Measurements from ENCODE around the gene LRSAM1.

DNA sequence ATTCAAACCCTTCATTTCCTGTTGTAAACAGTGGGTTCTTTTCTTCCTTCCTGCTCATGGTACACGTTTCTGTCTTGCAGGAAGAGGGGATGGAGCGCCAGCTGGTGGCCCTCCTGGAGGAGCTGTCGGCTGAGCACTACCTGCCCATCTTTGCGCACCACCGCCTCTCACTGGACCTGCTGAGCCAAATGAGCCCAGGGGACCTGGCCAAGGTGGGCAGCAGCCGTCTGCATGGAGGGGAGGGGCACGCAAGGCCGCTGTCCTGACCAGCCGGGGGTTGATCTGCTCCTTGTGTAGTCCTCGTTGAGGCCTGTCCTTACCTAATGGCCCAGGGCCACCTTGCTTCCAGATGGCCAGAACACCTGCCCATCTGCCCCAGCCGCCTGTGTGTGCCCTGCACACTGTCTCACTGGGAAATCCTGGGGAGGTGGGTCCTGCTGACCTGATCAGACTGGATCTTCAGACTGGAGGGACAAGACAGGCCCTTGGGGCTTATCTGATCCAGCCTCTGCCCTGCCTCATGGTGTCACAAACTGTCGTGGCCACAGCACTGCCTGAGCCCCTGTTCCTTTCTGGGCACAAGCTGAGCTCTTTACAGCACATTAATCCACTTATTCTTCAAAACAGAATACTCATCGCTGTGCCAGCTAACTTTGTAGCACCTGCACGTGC lies 44.7 kb downstream of the LRSAM1 start:
- TF ChIP-seq, protein P1, sequence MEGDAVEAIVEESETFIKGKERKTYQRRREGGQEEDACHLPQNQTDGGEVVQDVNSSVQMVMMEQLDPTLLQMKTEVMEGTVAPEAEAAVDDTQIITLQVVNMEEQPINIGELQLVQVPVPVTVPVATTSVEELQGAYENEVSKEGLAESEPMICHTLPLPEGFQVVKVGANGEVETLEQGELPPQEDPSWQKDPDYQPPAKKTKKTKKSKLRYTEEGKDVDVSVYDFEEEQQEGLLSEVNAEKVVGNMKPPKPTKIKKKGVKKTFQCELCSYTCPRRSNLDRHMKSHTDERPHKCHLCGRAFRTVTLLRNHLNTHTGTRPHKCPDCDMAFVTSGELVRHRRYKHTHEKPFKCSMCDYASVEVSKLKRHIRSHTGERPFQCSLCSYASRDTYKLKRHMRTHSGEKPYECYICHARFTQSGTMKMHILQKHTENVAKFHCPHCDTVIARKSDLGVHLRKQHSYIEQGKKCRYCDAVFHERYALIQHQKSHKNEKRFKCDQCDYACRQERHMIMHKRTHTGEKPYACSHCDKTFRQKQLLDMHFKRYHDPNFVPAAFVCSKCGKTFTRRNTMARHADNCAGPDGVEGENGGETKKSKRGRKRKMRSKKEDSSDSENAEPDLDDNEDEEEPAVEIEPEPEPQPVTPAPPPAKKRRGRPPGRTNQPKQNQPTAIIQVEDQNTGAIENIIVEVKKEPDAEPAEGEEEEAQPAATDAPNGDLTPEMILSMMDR (conservative IDR thresholded peaks at IDR 0.05; ENCODE audit: low read length) = no peak
- no peak for TF ChIP-seq EZH2phosphoT487 (IDR thresholded peaks at IDR 0.05; ENCODE audit: borderline replicate concordance, low read depth, low read length)
